Ishikawa (cell line): ENCODE results near the gene TECPR2.

ENCODE experiments used
- CEBPB ChIP-seq: IDR thresholded peaks from 2 replicates; pipeline ENCODE4 v1.6.1; 2012
- CREB1 ChIP-seq: IDR thresholded peaks from 2 replicates; pipeline ENCODE4 v1.6.1; 2012; ENCODE audit warnings: low read depth
- EGR1 ChIP-seq: IDR thresholded peaks from 2 replicates; pipeline ENCODE4 v1.6.1; 2012
- EP300 ChIP-seq: IDR thresholded peaks from 2 replicates; pipeline ENCODE4 v1.6.1; 2012; ENCODE audit warnings: borderline replicate concordance
- FOXM1 ChIP-seq: IDR thresholded peaks from 2 replicates; pipeline ENCODE4 v1.6.1; 2012; ENCODE audit warnings: low read depth, borderline replicate concordance
- MAX ChIP-seq: IDR thresholded peaks from 2 replicates; pipeline ENCODE4 v1.6.1; 2012
- NFIC ChIP-seq: IDR thresholded peaks from 2 replicates; pipeline ENCODE4 v1.6.1; 2012
- RAD21 ChIP-seq: IDR thresholded peaks from 2 replicates; pipeline ENCODE4 v1.6.1; 2012; ENCODE audit warnings: low read depth
- REST ChIP-seq: IDR thresholded peaks from 2 replicates; pipeline ENCODE4 v1.6.1; 2012; ENCODE audit warnings: low read depth, mild to moderate bottlenecking
- TAF1 ChIP-seq: IDR thresholded peaks from 2 replicates; pipeline ENCODE4 v1.6.1; 2012; ENCODE audit warnings: low read depth, mild to moderate bottlenecking
- TCF12 ChIP-seq: IDR thresholded peaks from 2 replicates; pipeline ENCODE4 v1.6.1; 2012; ENCODE audit warnings: low read depth
- TEAD4 ChIP-seq: IDR thresholded peaks from 2 replicates; pipeline ENCODE4 v1.6.1; 2012
- USF1 ChIP-seq: IDR thresholded peaks from 2 replicates; pipeline ENCODE4 v1.6.1; 2012
- YY1 ChIP-seq: IDR thresholded peaks from 2 replicates; pipeline ENCODE4 v1.6.1; 2012; ENCODE audit warnings: low read depth
- ZBTB7A ChIP-seq: IDR thresholded peaks from 2 replicates; pipeline ENCODE4 v1.6.1; 2012; ENCODE audit warnings: low read depth

The TECPR2 gene

GRCh38 chr14:102342238-102342637 is 20.5 kb upstream of the TECPR2 start:
- TF ChIP-seq EGR1 = no peak
- TF ChIP-seq REST = no peak
- no peak for TF ChIP-seq CREB1

DNA sequence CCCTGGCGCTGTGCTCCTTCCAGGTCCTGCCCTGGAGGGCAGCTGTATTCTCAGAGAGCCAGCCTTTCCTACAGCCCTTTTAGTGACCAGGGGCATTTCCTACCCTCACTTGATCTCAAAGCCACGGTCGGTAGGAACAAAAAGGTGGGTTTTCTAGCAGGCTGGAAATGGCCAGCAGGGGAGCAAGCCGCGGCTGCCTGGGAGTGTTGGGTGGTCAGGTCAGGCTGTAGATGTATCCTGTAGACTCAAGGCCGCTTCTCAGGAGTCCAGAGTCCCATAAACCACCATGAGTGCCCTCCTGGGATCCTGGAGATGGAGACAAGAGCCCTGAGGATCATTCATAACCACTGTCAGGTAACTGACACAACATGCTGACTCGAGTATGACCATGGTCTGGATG is 18.7 kb upstream of the TECPR2 start:
- TF ChIP-seq TCF12 = no peak
- no peak for TF ChIP-seq TEAD4
- TF ChIP-seq USF1 = no peak
- TF ChIP-seq REST = no peak
- TF ChIP-seq NFIC = no peak
- TF ChIP-seq YY1 = no peak
- TF ChIP-seq CEBPB = no peak
- TF ChIP-seq EP300 = no peak
- no peak for TF ChIP-seq FOXM1
- no peak for TF ChIP-seq MAX
- TF ChIP-seq EGR1 = no peak
- TF ChIP-seq CREB1 = no peak
- no peak for TF ChIP-seq ZBTB7A

- TF ChIP-seq CEBPB = no peak
- TF ChIP-seq YY1 = no peak
- no peak for TF ChIP-seq TAF1
- TF ChIP-seq TCF12 = no peak
- TF ChIP-seq MAX = no peak
- no peak for TF ChIP-seq FOXM1
- no peak for TF ChIP-seq ZBTB7A
- TF ChIP-seq CREB1 = no peak
Measured at GRCh38 chr14:102344485-102344884, 18.3 kb upstream of the TECPR2 start.

DNA sequence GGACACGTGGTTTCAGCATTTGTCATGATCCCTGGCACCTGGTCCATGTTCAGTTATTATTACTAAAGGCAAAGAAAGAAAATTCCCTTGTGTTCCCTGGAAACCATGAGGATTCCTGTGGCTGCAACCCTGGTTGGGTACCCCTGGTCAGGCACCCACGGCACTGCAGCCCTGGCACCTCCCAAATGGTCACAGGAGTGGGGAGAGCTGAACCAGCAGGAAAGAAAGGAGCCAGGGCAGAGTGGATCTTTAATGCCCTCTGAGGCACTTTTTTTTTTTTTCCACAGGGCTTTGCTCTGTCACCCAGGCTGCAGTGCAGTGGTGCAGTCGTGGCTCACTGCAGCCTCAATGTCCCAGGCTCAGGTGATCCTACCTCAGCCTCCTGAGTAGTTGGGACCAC is 17.5 kb upstream of the TECPR2 start:
- TF ChIP-seq CREB1 (no peak), TAF1 (no peak), YY1 (no peak), TCF12 (no peak), NFIC (no peak), MAX (no peak), EP300 (no peak), REST (no peak), TEAD4 (no peak), RAD21 (no peak), FOXM1 (no peak), EGR1 (no peak), ZBTB7A (no peak), CEBPB (no peak), USF1 (no peak)

GRCh38 chr14:102346645-102347044 is 16.1 kb upstream of the TECPR2 start:
- TF ChIP-seq YY1 = no peak
- TF ChIP-seq MAX = no peak
- no peak for TF ChIP-seq FOXM1
- TF ChIP-seq USF1 = no peak
- no peak for TF ChIP-seq EGR1
- TF ChIP-seq TEAD4 = no peak
- TF ChIP-seq NFIC = no peak
- TF ChIP-seq EP300 = no peak
- TF ChIP-seq REST = no peak
- TF ChIP-seq CEBPB = no peak
- TF ChIP-seq CREB1 = no peak
- no peak for TF ChIP-seq ZBTB7A
- TF ChIP-seq TCF12 = no peak
- TF ChIP-seq RAD21 = no peak
- no peak for TF ChIP-seq TAF1
